Prostate gland (tissue), 2 donors: ENCODE measurements around the gene ABCA2. TPM values are rescaled to one million over a fixed set of nuclear protein-coding genes. Genes with fewer than 3 reads are reported as not detected.

Source experiments
- DNase-seq: peaks from one replicate; pipeline ENCODE4 v3.0.0-alpha.2; 2019; ENCODE audit warnings: low spot score
- H3K27ac ChIP-seq, 2 donors: fragments of 200-600 bp; sonication (generic); 2 replicates each; pipeline ENCODE4 v1.5.1; 2017 to 2019
- H3K27me3 ChIP-seq: fragments of 200-600 bp; sonication (generic); replicated peaks from 2 replicates; pipeline ENCODE4 v1.5.1; 2019; ENCODE audit not compliant: insufficient read depth
- H3K36me3 ChIP-seq, 2 donors: fragments of 200-600 bp; sonication (generic); 1 replicate in 1 of 2; 2 replicates in 1 of 2; pipeline versions ENCODE4 v1.5.1 to v1.8.1; 2017 to 2019
- H3K4me1 ChIP-seq: fragments of 200-600 bp; sonication (generic); replicated peaks from 2 replicates; pipeline ENCODE4 v1.5.1; 2019
- H3K4me3 ChIP-seq, 2 donors: fragments of 200-600 bp; sonication (generic); 2 replicates each; pipeline ENCODE4 v1.5.1; 2017 to 2019
- H3K9me3 ChIP-seq: fragments of 200-600 bp; sonication (generic); 2 replicates; pipeline ENCODE4 v1.5.1; 2017
- POLR2A ChIP-seq: fragments of 450-650 bp; IDR thresholded peaks from one replicate; pipeline ENCODE4 v1.6.1; 2016; ENCODE audit warnings: antibody characterized with exemption, mild to moderate bottlenecking
- POLR2AphosphoS5 ChIP-seq: sonication (generic); formaldehyde crosslinking; IDR thresholded peaks from one replicate; pipeline ENCODE4 v1.6.1; 2017; ENCODE audit warnings: antibody characterized with exemption
- WGBS: methylation state at CpG from one replicate; pipeline ENCODE4 v1.1.5; 2018; 5-methylcytosine and 5-hydroxymethylcytosine counted together
- intact Hi-C: fragments of 100-400 bp; cut with DNase I; formaldehyde crosslinking; loops from one replicate; pipeline ENCODE4 v1.14.2; 2022
- total RNA-seq, 2 donors: library from RNA; depleted of rRNA; stranded (reverse); fragments of >200 nt; gene quantifications; one replicate each; pipeline ENCODE4 v1.1.0, GENCODE V29; 2016
- TF ChIP-seq, protein P1 (sequence below), 4 experiments: fragments of 200-600 bp in 2 of 4; fragments of 450-650 bp in 2 of 4; sonication (generic) in 2 of 4; IDR thresholded peaks; 1 replicate in 3 of 4; 2 replicates in 1 of 4; pipeline ENCODE4 v1.5.1; 2016 to 2019; ENCODE audit warnings: antibody characterized with exemption in 4 of 4, mild to moderate bottlenecking in 2 of 4, moderate library complexity in 2 of 4

The ABCA2 gene
- total RNA-seq, 2 donors from 2014 or later = 27.4 to 79.1 TPM

DNA sequence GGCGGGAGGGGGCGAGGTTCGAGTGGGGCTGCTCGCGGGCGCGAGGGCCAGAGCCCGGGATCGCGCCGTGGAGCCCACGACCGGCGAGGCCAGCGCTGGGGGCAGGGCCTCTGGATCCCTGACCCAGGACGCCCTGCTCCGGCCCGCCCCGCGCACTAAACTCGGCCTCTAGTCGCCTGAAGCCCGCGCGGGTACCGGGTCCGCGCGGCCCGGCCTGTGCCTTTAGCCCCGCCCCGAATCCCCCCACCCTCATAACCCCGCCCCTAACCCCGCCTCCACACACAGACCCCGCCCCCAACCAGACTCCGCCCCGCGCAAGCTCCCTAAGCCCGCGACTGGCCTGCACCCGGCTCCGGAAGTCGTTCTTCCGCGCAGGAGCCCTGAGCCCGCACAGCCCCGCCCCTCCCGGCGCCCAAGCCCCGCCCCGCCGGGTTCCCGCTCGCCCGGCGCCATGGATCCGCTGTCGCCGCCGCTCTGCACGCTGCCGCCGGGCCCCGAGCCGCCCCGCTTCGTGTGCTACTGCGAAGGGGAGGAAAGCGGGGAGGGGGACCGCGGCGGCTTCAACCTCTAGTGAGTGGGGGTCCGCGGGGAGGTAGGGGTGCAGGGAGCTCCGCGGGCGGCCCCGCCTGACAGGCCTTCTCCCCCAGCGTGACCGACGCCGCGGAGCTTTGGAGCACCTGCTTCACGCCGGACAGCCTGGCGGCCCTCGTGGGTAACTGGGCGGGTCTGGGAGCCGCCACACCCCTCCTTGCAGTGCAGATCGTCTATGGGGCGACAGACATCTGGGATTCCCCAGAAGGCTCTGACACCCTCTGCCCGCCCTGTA is 35.8 kb downstream of the ABCA2 start, which contains the start of gene PAXX:
Gene PAXX (plus strand): TSS at position 430 of the 826 bp plus-strand sequence. CDS start 22 bp downstream, at position 452.
- no peaks in the 10 kb centered on the region for H3K9me3 ChIP-seq
- H3K27me3 ChIP-seq = no peaks in the 10 kb centered on the region
- peak; percentile 90 for DNase-seq
- H3K36me3 ChIP-seq = no peaks in the 10 kb centered on the region
- peak within 1 kb of the TSS; percentile 77 to 84 for H3K27ac ChIP-seq
- under 1% methylated on average over 86 of the region's 92 CpGs for WGBS
- peak; percentile 21 for TF ChIP-seq POLR2AphosphoS5
- TF ChIP-seq, protein P1, sequence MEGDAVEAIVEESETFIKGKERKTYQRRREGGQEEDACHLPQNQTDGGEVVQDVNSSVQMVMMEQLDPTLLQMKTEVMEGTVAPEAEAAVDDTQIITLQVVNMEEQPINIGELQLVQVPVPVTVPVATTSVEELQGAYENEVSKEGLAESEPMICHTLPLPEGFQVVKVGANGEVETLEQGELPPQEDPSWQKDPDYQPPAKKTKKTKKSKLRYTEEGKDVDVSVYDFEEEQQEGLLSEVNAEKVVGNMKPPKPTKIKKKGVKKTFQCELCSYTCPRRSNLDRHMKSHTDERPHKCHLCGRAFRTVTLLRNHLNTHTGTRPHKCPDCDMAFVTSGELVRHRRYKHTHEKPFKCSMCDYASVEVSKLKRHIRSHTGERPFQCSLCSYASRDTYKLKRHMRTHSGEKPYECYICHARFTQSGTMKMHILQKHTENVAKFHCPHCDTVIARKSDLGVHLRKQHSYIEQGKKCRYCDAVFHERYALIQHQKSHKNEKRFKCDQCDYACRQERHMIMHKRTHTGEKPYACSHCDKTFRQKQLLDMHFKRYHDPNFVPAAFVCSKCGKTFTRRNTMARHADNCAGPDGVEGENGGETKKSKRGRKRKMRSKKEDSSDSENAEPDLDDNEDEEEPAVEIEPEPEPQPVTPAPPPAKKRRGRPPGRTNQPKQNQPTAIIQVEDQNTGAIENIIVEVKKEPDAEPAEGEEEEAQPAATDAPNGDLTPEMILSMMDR (IDR thresholded peaks at IDR 0.05) = peak in 1 of 4 experiments; percentile 22
- peak; percentile 29 for TF ChIP-seq POLR2A
- peak within 1 kb of the TSS; percentile 66 to 68 for H3K4me3 ChIP-seq
- intact Hi-C loops = no loop called here
- peaks cover 21% of the 10 kb centered on the region for H3K4me1 ChIP-seq

DNA sequence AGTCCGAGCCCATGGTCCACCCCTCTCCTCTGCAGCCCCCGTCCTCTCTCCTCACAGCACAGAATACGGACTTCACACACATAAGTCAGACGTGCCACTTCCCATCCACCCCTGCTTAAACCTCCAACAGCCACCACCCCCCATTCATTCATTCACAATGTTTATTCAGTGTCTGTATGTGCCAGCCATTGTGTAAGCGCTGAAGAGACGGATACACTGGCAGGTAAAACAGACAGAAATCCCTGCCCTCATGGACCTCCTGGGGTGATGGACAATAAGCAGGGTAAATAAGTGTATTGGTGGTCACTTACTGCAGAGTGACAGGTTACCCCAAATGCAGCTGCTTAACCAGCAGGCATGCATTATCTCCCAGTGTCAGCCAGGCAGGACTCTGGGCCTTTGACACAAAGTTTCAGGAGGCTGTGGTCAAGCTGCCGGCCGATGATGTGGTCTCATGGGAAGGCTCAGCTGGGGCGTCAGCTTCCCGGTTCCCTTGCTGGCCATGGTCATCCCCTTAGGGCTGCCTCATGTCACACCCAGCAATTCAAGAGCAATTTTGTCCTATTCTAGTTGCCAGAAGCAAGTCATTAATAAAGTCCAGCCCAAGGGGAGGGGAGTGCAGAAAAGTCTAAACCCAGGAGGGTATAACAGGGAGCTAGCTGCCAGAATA is 37.7 kb downstream of the ABCA2 start:
- Histone ChIP-seq H3K4me3 (no peak overlapping the region), H3K27ac (no peak overlapping the region), H3K9me3 (no peaks in the 10 kb centered on the region), H3K27me3 (no peaks in the 10 kb centered on the region), H3K4me1 (peaks cover 9% of the 10 kb centered on the region), H3K36me3 (no peaks in the 10 kb centered on the region)
- intact Hi-C loops = no loop called here
- no peak for TF ChIP-seq POLR2AphosphoS5
- TF ChIP-seq POLR2A = no peak
- TF ChIP-seq, protein P1 (IDR thresholded peaks at IDR 0.05) = no peak
- DNase-seq = no peak
- WGBS = 76% methylated on average over 10 of the region's 10 CpGs

DNA sequence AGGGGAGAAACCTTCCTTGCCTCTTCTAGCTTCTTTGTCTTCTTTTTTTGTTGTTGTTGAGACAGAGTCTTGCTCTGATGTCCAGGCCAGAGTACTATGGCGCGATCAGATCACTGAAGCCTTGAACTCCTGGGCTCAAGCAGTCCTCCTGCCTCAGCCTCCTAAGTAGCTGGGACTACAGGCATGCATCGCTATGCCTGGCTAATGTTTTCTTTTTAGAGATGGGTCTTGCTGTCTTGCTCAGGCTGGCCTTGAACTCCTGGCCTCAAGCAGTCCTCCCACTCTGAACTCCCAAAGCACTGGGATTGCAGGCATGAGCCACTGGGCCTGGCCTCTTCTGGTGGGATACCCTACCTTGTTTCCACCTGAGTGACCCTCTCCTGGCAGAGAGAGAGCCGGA is 39.2 kb downstream of the ABCA2 start:
- peaks cover 1% of the 10 kb centered on the region for H3K27me3 ChIP-seq
- no peak for TF ChIP-seq POLR2A
- TF ChIP-seq, protein P1 (IDR thresholded peaks at IDR 0.05) = no peak
- no peak for TF ChIP-seq POLR2AphosphoS5
- H3K9me3 ChIP-seq = no peaks in the 10 kb centered on the region
- peak overlapping the region in 1 of 2 donors; percentile 58 for H3K27ac ChIP-seq
- DNase-seq = no peak
- no peaks in the 10 kb centered on the region for H3K36me3 ChIP-seq
- WGBS = 93% methylated on average over 4 of the region's 4 CpGs
- H3K4me3 ChIP-seq = no peak overlapping the region
- H3K4me1 ChIP-seq = peaks cover 9% of the 10 kb centered on the region
- intact Hi-C loops = no loop called here

DNA sequence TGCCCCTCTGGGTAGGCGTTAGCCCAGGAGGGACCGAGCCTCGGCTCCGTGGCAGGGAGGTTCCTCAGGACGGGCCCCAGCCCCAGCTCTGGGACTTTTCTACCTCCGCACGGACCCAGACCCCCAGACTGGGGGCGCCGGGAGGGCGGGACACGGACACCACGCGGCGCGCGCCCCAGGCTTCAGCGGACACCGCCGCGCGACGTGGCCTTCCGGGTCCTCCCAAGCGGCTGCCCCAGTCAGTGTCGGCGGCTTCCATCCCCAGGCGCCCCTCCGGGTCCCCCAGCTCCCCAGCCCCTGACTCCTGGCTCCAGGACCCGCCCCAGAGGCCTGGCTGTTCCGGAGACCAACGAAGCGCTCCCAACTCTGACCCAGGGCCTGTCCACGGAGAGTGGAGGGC is 42.2 kb downstream of the ABCA2 start:
- Histone ChIP-seq H3K4me3 (no peak overlapping the region), H3K27me3 (peaks cover 1% of the 10 kb centered on the region), H3K36me3 (no peaks in the 10 kb centered on the region), H3K27ac (no peak overlapping the region), H3K4me1 (no peaks in the 10 kb centered on the region), H3K9me3 (no peaks in the 10 kb centered on the region)
- intact Hi-C loops = no loop called here
- TF ChIP-seq POLR2AphosphoS5 = no peak
- no peak for TF ChIP-seq POLR2A
- TF ChIP-seq, protein P1 (IDR thresholded peaks at IDR 0.05) = no peak
- 29% methylated on average over 16 of the region's 33 CpGs for WGBS
- no peak for DNase-seq
